SK-N-SH (cell line): ENCODE results near the gene TFAP2E.

Experiments
- EP300 ChIP-seq, 2 experiments: IDR thresholded peaks; 2 replicates each; pipeline versions ENCODE4 v1.4.0 to v1.6.1; 2012; ENCODE audit warnings: borderline replicate concordance in 1 of 2, low read depth in 1 of 2, low read length in 1 of 2
- POLR2AphosphoS5 ChIP-seq: IDR thresholded peaks from 2 replicates; pipeline ENCODE4 v1.6.1; 2012; ENCODE audit warnings: low read depth, low read length

DNA sequence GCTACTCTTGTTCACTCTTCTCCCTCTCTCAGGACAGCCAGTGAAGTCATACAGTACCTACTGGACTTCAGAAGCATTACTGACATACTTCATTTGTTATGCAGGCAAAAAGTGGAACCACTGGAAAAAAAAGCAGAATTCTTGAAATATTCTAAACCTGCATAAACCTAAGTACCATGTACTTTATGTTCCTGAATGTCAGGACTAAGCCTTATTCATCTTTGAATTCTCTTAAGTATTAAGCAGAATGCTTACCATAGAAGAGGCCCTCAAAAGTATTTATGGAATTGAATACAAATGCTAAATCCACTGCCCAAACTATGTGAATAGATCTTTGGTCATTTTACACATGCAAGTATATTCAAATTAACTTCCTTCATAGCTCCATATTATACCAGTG is 60.4 kb downstream of the TFAP2E start:
- no peak for TF ChIP-seq EP300 (IDR thresholded peaks at IDR 0.05; ENCODE audit: borderline replicate concordance in 1 of 2, low read depth in 1 of 2, low read length in 1 of 2)
- TF ChIP-seq POLR2AphosphoS5 = no peak
